HG02571 (cell line): ENCODE measurements around the gene MIER3.

Experiments
- ATAC-seq: cut with Tn5 transposase; IDR thresholded peaks from one replicate; pipeline ENCODE4 v1.9.1; 2021; ENCODE audit warnings: mild to moderate bottlenecking, moderate library complexity; ENCODE audit not compliant: unreplicated experiment

The MIER3 gene

GRCh38 chr5:56900395-56900794 is 51.5 kb downstream of the MIER3 start:
- no peak for ATAC-seq

GRCh38 chr5:56898213-56898612 is 53.7 kb downstream of the MIER3 start:
- ATAC-seq: no peak

- no peak for ATAC-seq
Measured at GRCh38 chr5:56896763-56897162, 55.2 kb downstream of the MIER3 start.

- no peak for ATAC-seq
Measured at GRCh38 chr5:56893251-56893951, 58.5 kb downstream of the MIER3 start.

GRCh38 chr5:56881571-56881970 is 70.4 kb downstream of the MIER3 start:
- no peak for ATAC-seq

- ATAC-seq: no peak
Measured at GRCh38 chr5:56876327-56876726, 75.6 kb downstream of the MIER3 start.

- no peak for ATAC-seq
Measured at GRCh38 chr5:56873056-56873455, 78.9 kb downstream of the MIER3 start.

GRCh38 chr5:56871777-56872176 is 80.1 kb downstream of the MIER3 start:
- ATAC-seq: no peak
